ENCODE results near the gene LIMS1.
A peak's percentile ranks its signal among the peaks of the same experiment; 100 is the strongest.
"Not testable (repeated sequence)": the region's sequence is repeated elsewhere in the genome, so short reads cannot be mapped to it uniquely, and the experiment has no call there.

LIMS1 gene

DNA sequence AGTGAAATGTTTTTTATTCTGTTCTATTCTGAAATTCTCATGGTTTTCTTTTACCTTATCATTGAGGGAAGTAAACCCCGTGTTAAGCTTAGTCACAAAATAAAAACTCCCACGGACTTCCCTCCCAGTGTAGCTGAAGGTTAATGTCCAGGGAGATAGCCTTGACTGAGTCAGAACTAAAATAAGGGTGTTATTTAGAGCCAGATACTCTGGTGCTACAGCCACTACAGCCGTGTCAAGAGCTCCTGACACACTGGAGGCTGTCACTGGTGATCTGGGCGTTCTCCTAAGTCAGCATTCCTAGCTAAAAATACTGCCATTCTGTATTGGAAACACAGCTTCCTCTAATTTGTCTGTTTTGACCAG, 103.0 kb downstream of the LIMS1 start:
- no peak for DNase-seq

DNA sequence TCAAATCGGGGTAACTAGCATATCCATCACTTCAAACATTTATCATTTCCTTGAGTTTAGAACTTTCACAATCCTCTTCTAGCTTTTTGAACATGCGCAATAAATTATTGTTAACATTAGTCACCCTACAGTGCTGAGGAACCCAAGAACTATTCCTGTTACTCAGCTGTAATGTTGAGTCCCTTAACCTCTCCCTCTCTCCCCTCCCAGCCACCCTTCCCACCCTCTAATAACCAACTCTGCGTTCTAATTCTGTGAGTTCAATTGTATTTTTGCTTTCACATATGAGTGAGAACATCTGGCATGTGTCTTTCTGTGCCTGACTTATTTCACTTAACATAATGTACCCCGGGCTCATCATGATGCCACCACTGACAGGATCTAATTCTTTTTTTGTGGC, 106.5 kb downstream of the LIMS1 start:
- DNase-seq = no peak

DNA sequence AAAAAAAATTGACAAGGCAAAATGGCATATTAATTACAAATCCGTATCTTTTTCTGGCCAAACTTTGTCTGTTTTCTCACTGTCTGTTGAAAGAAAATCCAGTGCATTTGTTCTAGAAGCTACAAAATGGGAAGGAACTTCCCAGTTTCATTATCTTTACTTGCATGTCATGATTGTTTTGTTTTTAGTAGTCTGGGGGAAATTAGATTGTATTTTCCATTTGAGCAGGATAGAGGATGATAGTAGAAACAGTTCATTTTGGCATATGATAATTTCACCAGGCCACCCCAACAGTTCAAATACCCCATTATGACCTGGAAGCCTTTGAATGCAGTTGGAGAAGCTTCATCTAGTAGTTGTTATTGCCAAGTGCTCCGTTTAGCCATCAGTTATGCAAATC, 107.5 kb downstream of the LIMS1 start:
- no peak for DNase-seq

DNA sequence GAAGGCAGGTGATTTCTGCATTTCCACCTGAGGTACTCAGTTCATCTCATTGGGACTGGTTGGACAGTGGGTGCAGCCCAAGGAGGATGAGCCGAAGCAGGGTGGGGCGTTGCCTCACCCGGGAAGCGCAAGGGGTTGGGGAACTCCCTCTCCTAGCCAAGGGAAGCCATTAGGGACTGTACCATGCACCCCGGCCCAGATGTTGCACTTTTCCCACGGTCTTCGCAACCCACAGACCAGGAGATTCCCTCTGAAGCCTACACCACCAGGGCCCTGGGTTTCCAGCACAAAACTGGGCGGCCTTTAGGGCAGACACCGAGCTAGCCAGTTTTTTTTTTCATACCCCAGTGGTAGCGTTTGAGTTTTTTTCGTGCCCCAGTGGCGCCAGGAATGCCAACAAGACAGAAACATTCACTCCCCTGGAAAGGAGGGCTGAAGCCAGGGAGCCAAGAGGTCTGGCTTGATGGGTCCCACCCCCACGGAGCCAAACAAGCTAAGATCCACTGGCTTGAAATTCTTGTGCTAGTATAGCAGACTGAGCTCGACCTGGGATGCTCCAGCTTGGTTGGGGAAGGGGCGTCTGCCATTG, 109.1 kb downstream of the LIMS1 start:
- no peak for DNase-seq

DNA sequence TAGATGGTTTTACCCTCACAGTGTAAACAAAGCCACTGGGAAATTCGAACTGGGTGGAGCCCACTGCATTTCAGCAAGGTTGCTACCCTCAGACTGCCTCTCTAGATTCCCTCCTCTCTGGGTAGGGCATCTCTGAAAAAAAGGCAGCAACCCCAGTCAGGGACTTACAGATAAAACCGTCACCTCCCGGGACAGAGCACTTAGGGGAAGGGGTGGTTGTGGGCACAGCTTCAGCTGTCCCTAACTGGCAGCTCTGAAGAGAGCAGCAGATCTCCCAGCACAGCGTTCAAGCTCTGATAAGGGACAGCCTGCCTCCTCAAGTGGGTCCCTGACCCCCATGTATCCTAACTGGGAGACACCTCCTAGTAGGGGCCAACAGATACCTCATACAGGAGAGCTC, 109.6 kb downstream of the LIMS1 start:
- not testable (repeated sequence) for DNase-seq

DNA sequence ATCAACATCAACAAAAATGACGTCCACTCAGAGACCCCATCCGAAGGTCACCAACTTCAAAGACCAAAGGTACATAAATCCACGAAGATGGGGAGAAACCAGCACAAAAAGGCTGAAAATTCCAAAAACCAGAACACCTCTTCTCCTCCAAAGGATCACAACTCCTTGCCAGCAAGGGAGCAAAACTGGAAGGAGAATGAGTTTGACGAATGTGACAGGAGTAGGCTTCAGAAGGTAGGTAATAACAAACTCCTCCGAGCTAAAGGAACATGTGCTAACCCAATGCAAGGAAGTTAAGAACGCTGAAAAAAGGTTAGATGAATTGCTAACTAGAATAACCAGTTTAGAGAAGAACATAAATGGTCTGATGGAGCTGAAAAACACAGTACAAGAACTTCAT, 110.2 kb downstream of the LIMS1 start:
- not testable (repeated sequence) for DNase-seq

DNA sequence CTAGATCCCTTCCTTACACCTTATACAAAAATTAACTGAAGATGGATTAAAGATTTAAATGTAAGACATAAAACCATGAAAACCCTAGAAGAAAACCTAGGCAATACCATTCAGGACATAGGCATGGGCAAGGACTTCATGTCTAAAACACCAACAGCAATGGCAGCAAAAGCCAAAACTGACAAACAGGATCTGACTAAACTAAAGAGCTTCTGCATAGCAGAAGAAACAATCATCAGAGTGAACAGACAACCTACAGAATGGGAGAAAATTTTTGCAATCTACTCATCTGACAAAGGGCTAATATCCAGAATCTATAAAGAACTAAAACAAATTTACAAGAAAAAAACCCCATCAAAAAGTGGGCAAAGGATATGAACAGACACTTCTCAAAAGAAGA, 114.5 kb downstream of the LIMS1 start:
- DNase-seq = not testable (repeated sequence)

DNA sequence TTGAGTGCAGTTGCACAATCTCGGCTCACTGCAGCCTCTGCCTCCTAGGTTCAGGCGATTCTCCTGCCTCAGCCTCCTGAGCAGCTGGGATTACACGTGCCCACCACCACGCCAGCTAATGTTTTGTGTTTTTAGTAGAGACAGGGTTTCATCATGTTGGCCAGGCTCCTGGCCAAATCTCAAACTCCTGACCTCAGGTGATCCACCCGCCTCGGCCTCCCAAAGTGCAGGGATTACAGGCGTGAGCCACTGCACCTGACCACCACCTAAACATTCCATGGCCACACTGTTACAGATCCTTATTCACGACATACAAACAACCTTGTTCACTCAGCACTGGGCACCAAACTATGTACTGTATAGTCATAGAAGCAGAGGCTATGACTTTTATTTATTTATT, 116.2 kb downstream of the LIMS1 start:
- DNase-seq = not testable (repeated sequence)

DNA sequence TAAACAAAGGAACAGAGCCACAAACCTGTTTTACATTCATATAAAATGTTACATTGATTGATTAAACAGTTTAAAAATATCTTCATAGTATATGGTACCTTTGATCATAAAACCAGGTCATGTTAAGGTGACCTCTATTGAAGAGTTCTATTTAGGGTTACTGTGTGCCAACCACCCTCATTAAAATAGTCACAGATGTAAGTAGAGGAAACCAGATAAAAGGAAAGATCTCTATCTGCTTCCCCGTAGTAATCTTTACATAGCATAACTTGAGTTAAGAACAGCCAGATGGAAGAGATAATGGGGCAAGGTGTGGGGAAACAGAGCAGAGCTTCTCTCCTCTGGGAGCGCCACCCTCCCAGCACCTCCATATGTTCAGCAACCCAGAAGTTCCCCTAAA, 117.2 kb downstream of the LIMS1 start:
- not testable (repeated sequence) for DNase-seq

DNA sequence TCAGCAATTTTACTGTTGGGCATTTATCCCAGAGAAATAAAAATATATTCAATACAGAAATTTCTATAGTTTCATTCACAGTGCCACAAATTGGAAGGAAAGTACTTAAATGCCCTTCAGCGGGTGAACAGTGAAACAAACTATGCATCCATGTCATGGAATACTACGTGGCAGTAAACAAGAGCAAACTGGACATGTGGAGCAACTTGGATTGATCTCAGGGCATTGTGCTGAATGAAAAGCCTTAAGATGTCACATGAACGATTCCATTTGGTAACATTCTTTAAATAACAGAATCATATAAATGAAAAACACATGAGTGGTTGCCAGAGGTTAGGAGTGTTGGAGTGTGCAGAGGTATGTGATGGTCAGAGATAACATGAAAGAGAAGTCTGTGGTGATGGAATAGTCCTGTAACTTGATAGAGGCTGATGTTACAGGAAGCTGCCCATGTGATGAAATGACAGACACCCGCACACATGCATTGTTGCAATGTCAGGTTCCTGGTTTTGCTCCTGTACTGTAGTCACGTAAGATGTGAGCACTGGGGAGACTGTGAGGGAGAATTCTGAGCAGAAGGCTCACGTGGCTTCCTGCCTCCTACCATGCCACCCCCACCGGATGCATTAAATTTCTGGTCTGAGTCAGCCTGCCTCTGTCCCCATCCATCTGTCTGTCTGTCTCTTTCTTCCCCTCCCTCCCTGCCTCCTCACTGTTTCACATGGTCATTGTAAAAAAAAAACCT, 118.1 kb downstream of the LIMS1 start:
- DNase-seq = peak; percentile 91

DNA sequence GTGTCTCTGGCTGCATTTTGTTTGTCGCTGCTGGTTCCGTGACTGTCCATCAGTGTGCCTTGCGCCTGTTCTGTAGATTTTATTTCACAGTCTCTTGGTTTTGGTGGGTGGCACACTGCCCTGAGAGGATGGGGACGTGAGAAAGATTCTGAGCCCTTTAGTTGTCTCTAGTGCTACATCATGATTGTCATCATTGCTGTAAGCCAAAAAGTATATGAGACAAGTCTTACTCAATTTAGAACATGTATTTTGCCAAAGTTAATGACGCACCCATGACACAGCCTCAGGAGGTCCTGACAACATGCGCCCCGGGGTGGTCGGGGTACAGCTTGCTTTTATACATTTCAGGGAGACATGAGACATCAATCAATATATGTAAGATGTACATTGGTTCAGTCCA, 119.2 kb downstream of the LIMS1 start:
- DNase-seq = not testable (repeated sequence)

DNA sequence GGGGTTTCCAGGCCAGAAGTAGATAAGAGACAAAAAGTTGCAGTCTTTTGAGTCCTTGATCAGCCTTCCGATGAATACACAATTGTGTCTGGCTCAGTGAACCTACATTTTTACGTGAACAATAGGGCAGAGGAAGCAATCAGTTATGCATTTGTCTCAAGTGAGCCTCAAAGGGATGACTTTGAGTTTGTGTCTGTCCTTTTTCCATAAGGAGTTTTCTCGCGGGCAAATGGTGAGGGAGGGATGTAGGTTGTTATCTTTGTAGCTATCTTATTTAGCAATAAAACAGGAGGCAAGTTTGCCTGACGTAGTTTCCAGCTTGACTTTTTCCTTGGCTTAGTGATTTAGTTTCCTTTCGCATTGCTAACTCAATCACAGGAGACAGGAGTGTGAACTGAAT, 119.6 kb downstream of the LIMS1 start:
- DNase-seq = not testable (repeated sequence)

DNA sequence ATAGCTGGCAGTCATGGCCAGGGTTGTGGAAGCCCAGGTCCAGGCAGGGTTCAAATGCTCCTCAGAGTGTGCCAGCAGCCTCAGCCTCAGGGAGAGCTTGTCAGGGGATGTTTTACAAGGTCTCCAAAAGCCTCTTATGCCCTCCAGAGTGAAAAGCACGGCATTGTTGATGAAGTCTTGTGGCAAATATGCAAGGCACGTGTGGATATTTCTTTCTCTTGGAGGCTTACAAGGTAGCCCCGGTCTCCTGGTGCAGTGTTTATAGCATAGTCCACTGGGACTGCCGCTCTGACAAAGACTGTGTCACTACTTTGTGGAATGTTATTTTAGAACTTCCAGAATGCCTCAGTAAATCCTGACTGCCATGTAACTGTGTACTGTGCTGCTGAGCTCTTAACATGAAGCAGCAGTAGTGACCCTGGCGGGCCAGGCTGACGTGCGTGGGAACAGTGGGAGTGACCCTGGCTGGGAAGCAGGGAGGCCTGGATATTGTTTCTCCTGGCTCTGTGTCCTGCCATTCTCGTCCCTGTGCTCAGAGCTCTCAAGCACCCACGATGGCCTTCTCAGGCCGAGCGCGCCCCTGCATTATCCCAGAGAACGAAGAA, 120.4 kb downstream of the LIMS1 start:
- not testable (repeated sequence) for DNase-seq

DNA sequence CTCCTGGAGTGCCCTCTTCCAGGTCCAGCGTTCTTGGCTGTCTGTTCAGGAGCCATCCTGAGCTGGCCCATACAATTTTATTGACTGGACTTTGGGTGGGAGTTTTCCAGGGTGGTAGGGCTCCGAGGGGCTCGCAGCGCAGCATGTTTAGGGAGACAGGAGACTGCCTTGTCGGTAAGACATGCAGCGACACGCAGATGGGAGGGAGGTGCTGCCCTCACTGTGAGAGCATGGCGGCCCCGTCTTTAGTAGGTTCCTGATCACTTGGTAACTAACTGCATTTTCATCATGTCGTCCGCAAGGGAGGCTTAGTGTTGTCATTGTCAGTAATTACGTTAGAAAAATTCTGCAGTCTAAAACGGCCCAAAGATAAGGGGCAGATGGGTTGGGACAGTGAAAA, 121.0 kb downstream of the LIMS1 start:
- not testable (repeated sequence) for DNase-seq

DNA sequence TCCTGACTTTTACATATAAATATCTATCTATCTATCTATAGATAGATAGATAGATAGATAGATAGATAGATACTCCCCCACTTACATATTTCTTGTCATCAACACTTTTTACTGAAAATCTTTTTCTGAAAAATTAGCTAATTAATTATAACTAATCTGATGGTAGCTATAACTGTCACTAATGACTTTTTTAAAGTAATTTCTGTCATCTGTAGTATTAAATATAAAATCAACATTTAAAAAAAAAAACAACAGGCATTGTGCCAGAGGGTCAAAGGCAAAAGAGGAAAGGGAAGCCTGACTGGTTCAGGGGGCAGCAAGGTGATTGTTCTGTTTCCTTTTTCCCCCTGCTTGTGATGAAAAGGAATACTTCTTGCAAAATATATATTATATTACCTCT, 122.0 kb downstream of the LIMS1 start:
- DNase-seq = not testable (repeated sequence)

DNA sequence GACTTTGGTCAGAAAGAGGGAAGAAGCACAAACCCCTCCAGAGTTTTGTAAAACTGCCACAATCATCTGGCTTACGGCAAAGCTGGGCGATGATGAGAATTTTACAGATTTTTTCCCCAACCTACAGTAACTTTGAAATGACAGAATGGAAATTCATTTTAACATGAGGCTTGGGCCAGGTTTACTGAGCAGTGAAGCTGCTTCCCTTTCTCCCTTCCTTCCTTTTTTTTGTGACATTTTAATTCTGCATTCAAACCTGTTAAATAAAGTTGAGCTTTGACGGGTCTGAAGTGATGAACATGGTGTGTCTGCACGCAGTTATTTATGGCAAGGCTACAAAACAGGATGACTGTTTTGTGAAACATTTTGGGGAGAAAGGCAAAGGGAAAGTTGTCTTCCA, 123.2 kb downstream of the LIMS1 start:
- DNase-seq = not testable (repeated sequence)

DNA sequence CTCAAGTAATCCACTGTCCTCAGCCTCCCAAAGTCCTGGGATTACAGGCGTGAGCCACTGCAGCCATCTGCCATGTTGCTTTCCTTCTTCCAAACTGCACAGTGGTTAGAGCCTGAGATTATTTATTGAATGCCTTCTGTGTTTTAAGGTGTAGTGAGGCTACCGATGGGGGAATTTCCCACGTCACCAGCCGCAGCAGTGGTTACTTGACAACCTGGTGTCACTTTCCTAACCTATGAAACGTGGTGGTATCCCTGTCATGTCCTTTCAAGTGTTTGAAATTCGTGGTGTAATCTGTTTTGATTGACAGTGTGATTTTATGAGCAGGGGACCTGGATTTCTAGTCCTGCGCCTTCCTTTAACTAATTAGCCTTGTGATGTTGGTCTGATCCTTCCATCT, 124.3 kb downstream of the LIMS1 start:
- not testable (repeated sequence) for DNase-seq

DNA sequence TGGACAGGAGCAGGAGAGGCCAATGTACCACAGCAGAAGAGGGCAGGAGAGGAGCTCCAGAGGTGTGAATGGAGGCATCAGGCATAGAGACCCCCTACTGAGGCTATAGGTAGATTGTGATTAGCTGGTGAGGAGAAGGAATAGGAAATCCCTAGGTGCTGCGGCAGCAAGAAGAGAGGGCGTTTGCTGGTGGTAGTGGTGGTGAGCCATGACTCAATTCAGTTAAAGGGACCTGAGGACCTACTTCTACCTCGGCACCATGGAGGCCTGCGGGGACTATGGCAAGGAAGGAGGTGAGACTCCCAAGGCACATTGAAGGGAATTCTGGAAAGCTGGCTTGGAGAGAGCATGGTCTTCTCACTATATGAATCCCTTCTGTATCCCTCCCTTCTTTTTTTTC, 127.2 kb downstream of the LIMS1 start:
- DNase-seq = not testable (repeated sequence)

DNA sequence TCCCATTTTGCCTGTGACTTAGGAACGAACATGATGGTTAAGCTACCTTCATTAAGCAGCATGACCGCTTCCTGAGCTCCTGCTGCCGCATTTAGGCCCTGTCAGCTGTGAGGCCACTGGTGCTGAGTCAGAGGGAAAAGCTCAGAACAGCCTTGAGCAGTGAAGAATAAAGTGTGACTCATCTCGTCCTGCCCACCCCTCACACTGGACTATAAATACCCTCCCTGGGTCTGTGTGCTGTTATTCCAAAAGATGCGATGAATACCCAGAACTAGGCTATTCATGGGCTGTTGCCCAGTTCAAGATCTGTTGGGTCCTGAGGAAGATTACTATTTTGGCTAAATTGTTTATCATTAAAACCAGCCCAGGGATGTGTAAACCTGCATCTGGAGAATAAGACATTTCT, 127.9 kb downstream of the LIMS1 start:
- DNase-seq = peak; percentile 37

DNA sequence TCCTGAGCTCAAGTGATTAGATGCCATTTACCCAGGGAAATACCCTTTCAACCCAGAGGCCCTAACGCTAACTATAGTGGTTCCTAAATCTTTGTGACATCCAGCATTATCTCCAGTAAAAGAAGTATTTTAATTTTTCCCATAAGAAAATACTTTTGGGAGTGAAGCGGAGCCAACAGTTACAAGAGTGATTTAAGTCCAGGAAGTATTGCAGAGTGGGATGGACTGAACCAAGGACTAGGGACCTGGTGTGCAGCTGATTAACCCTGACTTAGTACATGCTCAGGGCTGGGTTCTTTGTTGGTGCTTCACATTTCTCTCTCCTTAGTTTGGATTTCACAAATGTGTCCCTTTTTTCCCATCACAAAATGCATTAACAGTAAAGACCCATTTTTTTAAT, 129.1 kb downstream of the LIMS1 start:
- not testable (repeated sequence) for DNase-seq

DNA sequence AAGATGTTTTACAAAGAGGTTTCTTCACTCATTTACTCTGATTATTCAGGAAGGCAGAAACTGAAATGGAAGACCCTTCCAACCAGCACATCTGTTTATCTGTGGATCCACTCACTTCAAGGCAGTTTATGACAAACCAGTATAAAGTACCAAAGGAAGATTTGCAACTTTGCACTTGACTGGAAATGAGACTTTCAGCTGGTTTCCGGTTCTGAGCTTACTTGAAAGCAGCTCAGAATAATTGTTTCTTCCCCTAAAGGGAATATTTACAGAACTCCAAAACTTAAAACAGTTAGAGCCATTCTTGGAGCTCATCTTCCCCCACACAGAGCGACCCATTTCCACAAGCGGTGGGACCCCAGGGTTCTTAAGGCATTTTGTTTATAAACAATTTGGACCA, 129.8 kb downstream of the LIMS1 start:
- DNase-seq = not testable (repeated sequence)

DNA sequence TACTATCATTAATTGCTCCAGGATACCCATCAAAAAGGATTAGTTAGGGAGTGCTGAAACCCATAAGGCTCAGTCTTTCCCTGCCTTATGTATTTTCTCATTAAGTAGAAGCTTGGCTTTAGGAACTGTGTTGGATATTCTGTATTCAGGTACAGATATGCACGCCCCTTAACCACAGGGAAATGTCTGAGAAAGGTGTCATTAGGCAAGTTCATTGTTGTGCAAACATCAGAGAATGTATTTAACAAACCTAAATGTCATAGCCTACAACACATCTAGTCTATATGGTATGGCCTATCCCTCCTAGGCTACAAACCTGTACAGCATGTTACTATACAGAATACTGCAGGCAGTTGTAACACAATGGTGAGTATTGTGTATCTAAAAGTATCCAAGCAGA, 130.7 kb downstream of the LIMS1 start:
- not testable (repeated sequence) for DNase-seq

DNA sequence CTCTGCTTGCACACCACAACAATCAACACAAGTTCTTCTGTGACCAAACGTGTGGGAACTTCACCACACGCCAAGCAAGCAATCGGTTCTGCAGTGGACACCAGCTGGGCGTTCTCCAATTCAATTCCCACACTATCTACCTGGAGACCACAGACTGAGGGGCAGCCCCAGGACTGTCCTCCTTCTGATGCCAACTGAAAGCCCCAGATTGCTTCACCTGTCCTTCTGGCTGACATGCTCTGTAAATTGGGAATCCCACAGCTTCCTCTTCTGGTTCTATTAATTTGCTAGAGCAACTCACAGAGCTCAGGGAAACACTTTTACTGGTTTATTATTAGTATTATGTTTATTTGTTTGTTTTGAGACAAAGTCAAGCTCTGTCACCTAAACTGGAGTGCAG, 131.7 kb downstream of the LIMS1 start:
- not testable (repeated sequence) for DNase-seq

DNA sequence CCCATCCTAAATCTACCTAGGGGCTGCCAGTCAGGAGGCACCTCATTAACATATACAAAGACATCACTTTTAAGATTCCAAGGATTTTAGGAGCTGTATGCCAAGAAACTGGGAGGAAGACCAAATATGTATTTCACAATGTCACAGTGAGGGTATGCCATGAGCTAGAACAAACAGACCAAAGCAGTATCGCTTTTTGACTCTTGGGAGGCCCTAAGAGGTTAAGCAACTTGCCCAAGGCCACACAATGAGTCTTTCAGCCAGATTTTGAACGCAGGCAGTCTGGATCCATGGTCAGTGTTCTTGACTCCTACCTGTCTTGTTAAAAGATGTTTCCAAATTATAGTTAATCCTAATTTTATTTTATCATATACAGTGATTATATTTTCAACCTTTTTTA, 132.9 kb downstream of the LIMS1 start:
- DNase-seq = not testable (repeated sequence)
